Keratinocyte (primary cell): ENCODE data around the gene PTPN6.

Experiments
- CTCF ChIP-seq, 3 experiments: IDR thresholded peaks in 1 of 3; conservative IDR thresholded peaks in 1 of 3; optimal IDR thresholded peaks in 1 of 3; 2 replicates in 2 of 3; 3 replicates in 1 of 3; pipeline versions ENCODE3 to v1.5.1; 2011; ENCODE audit warnings: low read length in 3 of 3, mild to moderate bottlenecking in 3 of 3, moderate library complexity in 2 of 3, control low read depth in 1 of 3, inconsistent platforms in 1 of 3; ENCODE audit not compliant: insufficient read depth in 2 of 3; ENCODE audit errors: extremely low read depth in 1 of 3
- EZH2 ChIP-seq: IDR thresholded peaks from one replicate; pipeline ENCODE4 v1.6.1; 2012; ENCODE audit warnings: inconsistent platforms, mild to moderate bottlenecking, low read length, moderate library complexity

- TF ChIP-seq CTCF (optimal IDR thresholded peaks at IDR 0.05 in 1 of 3, IDR thresholded peaks at IDR 0.05 in 1 of 3, conservative IDR thresholded peaks at IDR 0.05 in 1 of 3; ENCODE audit: extremely low read depth in 1 of 3, insufficient read depth in 2 of 3, low read length in 3 of 3), result no peak
- no peak for TF ChIP-seq EZH2
These were observed 23.7 kb upstream of the PTPN6 start, which contains the start of gene ATN1 for GRCh38 chr12:6927379-6928021.
